CD4-positive, alpha-beta T cell treated with Interleukin-6 for 4 hours (primary cell): ENCODE measurements around the gene AUTS2.

ENCODE experiments used
- DNase-seq: peaks from one replicate; pipeline ENCODE4 v3.0.0-alpha.2; 2020; ENCODE audit warnings: mixed read lengths

AUTS2 gene

DNA sequence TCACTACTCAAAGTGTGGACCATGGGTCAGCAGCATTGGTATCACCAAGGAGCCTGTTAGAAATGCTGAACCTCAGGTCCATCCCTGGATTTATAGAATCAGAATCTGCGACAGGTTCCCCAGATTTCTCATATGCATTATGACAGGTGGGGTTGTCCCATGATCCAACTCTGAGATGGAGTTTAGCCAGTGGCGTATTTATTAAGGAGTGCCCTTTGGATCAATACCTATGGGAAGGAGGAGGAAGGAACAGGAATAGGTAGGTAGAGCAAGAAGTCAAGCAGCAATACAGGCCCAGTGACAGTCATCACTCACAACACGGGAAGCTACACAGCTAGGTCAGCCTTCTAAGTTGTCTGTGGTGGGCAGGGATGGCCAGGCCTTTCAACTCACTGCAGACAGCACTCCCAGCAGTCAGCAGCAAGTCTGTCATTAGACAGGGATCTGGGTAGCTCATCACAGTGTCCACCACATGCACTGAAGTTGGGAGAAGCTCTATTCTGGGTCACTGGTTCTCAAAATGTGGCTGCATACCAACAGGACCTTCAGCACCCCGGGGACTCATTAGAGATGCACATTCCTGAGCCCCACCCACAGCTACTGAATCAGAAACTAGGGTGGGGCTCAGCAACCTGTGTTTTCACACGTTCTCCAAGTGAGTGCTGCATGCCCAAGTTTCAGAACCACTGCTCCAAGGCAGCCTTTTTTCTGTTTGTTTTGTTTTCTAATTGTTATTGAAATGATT, 1001.3 kb downstream of the AUTS2 start:
- no peak for DNase-seq

DNA sequence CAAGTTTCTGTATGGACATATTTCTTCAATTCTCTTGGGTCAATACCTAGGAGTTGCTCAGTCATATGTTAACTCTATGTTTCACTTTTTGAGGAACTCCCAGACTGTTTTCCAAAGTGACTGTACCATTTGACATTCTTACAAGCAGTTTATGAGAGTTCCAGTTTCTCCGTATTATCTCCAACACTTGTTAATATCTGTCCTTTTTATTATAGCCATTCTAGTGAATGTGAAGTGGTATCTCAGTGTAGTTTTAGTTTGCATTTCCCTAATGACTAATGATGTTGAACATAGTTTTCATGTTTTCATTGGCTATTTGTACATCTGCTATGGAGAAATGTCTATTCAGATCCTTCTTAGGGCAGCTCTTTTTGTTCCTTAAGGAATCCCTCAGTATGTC, 1002.7 kb downstream of the AUTS2 start:
- DNase-seq, result no peak

DNA sequence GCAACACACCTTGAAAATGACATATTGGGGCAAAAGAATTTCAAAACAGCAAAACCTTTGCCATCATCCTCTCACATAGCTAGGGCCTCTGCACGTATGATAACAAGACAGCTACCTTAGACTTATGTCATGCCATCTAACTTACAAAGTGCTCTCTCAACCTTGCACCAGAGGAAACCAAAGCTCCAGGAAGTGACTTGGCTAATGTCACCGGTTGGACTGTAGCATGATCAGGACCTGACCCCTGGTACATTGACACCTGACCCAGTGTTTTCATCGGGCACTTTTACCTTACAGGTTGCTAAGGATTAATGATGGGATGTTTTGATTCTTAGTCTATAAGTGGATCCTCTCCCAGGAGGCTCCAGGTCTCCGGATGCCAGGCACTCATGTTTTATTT, 1003.8 kb downstream of the AUTS2 start:
- DNase-seq, result no peak

DNA sequence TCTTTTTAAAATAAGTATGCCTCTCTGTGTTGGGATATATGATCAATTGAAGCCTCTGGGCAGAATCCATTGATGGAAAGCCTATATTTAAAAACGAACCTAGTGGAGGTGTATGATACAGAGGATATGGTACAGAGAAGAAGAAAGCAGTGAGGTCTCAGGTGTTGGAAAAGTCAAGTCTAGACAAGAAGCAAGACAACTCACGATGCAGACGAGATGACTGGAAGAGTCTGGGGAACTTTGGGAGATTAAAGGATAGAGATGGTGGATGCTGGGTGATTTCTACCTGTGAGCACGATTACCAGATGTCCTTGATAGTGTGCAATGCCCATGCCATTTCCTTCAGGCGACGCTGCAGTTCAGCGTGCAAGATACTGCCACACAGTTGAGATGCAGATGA, 1009.0 kb downstream of the AUTS2 start:
- no peak for DNase-seq

DNA sequence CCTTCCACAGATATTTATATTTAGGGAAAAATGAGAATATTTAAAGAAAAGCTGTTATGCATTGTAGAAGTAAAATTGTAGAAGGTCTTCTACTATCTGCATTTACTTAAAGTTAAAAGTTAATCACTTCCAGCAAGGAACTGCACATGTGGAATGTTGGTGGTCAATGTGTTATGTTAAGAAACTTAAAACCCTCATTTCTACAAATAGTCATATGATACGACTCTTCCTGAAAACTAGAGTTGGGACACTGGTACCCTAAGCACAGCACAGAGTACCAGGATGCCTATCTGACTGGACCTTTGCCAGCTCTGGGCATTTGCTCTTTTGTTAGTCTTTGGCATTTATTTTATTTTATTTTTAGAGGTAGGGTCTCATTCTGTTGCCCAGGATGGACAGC, 1009.5 kb downstream of the AUTS2 start:
- no peak for DNase-seq

DNA sequence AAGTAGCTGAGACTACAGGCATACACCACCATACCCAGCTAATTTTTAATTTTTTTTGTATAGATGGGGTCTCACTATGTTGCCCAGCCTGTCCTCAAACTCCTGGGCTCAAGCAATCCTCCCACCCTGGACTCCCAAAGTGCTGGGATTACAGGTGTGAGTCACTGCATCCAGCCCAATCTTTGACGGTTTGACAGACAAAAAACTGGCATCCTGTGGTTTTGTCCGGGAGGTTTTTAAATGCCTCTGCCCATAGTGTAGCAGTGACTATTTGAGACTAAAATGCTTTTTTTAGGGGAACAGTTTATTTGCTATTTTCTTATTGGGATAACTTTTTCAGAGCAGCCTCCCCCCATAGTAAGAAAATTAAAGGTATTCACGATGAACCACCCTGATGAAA, 1010.0 kb downstream of the AUTS2 start:
- DNase-seq, result no peak

DNA sequence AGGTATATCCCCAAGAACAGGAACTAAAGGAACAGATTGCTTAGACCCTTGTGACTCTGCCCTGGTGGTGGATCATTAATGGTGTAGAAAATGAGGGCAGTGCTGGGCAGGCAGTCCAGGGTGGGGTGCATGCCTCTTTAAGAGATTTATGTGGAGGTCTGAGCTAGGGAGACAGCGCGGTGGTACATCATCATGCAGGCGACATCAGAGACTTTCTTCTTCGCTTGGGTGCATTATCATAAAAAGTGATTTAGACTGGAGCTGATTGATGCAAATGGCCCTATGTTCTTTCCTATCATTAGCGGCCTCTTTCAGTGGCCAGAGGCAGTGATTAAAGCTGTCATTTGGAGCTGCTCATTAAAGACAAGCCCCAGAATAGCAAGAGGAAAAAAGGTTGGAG, 1014.5 kb downstream of the AUTS2 start:
- DNase-seq, result no peak

DNA sequence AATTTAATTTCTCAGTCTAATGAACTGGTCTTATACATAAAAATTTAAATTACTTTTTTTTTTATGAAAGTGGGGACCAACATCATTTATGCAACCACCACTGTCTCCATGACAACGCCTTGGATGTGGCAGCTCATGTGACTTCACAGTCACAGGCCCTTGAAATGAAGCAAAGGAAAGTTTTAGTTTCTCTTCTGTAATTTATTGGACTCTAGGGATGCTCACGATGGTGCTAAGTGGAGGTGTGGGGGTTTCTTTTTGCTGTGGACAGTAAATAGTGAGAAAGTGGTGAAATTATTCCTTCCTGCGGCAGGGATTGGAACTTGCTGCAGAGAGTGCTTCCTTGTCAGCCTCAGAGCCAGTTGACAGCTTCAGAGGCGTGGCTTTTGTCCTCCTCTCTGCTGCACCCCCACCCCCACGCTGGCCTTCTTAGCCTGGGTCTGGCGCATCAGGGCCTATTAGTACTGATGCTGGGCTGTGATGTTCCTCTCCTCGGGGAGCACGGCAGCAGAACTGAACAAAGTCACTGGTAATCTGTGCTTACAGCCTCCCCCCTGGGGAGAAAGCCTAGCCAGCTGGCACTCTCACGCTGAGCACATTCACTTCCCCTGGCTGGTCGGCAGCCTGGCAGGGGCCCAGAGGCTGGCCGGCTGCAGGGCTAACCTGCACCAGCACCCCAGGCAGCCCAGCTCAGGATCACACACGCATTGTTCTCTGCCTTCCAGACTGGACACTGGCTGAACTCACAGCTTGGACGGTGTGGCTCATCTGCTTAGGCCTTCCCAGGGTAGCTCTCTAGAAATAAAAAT, 1016.2 kb downstream of the AUTS2 start:
- DNase-seq, result no peak

DNA sequence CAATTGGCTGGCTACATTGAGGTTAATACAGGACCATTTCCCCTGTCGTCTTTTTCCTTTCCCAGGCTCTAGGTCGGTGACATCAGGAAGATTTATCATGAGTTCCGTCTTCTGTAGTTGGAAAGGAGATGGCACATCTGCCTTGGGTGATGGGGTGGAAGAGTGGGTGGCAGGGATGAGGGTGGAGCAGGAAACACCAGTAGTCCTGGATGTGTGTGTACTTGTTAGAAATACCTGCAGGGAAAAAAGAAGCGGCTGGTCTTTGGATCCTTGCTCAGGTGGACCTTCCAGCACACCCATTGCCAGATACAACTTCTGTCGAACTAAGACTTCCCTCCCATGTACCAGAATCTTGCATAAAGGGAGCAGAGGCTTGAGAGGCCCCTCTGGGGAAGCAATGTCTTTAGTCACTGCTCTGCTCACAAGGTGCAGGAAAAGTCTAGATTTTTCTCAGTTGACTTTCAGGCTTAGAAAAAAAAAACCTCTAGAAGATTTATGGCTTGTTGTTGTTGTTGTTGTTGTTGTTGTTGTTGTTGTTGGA, 1016.9 kb downstream of the AUTS2 start:
- DNase-seq, result no peak

DNA sequence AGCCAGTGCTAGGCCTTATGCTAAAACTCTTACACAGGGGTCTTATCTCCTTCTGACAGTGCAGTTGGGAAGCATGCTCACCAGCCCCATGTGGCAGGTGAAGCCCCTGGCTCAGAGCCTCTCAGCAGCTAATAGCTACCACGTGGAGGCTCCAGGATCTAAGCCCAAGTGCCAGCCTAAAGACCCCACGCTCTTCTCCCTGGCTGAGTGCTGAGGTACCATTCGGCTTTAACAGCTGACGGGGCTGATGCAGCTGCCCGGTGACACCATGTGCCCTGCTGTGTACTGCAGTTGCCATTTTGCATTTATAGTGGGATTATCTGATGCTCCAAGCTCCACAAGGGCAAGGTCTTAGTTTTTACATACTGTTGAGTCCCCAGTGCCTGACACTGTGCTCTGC, 1017.9 kb downstream of the AUTS2 start:
- no peak for DNase-seq

DNA sequence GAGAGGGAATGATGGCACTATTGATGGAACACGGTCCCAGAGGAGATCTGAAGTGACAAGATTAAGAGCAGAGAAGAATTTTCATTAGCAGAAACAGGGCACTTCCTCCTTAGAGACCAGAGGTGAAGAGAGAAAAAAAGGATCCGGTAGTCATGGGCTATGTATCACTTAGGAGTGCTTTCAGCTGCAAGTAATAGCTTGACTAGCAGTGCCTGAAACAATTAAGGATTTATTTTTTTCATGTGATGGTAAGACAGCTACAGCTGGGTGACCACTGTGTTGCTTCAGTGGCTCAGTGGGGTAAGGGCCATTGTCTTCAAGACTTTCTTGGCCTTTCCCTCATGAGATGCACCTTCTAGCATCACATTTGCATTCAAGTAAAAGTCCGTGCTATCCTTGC, 1018.5 kb downstream of the AUTS2 start:
- no peak for DNase-seq

DNA sequence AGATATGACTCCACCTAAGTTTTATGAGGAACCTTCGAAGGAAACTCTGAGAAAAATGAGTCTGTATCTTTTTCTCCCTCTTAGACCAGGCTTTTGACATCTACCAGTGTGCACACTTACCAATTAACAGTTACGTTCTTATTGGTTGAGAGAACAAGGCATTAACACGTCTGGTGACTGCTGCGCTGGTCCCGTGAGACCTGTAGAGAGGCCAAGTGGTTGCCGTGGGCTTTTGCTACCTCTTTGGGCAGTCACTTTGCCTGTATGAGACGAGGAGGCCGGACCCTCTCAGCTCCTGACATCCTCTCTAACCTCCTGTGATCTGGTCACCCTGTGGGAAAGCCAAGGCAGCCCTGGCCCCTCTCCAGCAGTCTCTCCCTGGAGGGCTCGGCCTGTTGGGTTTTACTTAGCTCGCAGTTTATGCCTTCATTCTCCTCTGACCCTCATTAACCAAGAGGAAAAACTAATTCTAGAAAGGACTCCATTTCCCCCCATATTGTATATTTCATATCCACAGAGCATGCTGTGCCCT, 1019.8 kb downstream of the AUTS2 start:
- no peak for DNase-seq

DNA sequence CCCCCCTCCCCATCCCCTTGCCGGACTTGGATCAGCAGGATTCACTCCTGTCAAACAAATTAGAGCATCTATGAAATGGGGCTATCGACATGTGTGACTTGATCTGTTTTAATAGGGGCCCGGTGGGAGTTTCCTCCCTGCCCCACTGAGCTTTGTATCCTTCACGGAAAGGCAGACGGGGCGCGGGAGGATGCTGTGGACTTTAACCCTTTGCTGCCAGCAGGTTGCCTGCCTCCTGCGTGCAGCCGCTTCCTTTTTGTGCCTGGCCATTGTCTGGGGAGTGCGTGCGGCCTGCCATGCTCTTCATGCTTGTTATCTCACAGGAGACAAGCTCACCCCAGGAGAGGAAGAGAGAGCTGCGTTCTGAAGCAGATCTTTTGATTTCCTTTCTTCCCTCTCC, 1020.9 kb downstream of the AUTS2 start:
- no peak for DNase-seq

DNA sequence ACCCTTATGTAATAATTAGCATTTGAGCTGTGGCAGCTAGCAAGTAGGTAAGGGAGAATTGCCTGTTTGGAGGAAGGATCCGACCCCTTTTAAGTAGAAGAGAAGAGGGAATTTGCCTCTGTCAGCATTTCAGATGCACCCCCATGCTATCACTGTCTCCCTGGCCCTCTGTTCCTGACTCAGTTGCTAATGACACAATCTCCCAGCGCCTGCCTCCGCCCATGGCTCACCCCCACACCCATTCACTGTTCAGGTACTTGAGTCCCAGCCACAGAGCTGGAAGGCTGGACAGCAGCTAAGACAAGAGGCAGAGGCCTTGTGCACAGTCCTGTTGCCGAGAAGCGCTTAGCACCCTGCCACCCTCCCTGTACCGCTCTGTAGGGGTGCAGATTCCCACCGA, 1021.4 kb downstream of the AUTS2 start:
- no peak for DNase-seq

DNA sequence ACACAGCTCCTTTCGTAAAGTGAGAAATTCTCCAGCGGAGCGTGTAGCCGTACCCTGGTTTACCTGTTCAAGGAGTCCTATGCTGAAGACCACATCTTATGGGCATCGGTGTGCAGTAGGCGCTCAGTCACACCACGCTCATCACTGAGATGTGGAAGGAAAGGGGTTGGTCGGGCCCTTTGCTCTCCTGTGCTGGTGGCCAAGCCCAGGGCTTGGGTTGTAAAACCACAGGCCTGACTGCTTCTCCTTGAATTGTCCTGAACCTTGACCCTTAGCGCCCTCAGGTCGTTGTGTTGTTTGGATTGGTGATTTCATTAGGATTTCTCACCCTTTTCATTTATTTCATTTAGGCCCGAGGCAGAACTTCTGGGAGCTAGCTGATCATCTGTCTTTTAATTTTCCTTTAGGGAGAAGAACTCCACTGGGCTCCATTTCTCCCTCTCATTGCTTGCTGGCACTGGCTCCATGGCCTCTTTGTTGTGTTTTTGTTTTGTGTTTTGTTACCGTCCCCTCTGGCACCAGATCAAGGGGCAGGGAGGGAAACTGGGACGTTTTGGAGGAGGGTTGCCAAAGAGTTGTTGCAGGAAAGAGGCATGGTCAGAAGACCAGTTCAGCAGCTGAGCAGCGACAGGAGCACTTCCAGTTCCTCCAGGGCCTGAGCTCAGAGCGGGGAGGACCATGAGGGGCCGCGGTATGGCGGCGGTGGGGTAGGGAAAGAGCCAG, 1022.2 kb downstream of the AUTS2 start:
- no peak for DNase-seq

DNA sequence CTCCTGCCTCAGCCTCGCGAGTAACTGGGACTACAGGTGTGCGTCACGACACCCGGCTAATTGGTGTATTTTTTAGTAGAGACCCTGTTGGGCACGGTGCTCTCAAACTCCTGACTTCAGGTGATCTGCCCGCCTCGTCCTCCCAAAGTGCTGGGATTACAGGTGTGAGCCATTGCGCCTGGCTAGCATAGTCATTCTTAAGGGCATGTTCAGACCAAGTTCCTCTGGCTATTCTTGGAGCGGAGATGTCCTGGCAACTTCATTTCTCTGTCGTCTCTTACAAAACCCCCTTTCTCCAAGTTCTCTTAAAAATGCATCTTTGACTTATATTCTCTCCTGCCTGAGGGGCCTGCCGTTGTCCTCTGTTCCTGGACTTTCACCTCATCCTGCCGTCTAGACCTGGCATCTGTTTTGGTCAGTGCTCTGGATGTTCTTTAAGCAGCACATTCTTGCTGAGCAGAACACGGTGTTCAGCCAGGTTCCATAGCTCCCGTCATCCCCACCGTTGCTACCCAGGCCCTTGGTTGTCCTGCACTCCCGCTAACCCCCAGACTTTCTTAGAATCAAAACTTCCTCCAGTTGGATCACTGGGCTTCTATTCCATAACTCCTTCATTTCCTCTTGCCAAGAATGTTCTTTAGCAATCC, 1023.8 kb downstream of the AUTS2 start:
- no peak for DNase-seq

DNA sequence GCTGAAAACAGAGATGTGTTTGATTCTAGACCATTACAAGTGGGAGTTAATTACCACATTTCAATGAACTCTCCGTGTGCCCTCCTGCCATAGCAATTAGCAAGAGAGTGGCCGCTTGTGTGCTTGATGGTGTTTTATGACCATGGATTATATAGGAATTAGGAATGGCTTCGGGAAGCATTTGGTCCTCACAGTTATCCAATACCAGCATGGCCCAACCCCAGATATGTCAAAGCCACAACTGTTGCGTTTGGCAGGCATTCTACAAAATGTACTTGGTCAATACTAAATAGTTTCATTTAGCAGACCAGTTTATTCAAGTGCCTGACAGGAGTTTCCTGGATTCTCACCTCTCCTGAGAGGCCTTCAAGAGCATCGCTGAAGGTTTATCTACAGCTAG, 1024.7 kb downstream of the AUTS2 start:
- no peak for DNase-seq

DNA sequence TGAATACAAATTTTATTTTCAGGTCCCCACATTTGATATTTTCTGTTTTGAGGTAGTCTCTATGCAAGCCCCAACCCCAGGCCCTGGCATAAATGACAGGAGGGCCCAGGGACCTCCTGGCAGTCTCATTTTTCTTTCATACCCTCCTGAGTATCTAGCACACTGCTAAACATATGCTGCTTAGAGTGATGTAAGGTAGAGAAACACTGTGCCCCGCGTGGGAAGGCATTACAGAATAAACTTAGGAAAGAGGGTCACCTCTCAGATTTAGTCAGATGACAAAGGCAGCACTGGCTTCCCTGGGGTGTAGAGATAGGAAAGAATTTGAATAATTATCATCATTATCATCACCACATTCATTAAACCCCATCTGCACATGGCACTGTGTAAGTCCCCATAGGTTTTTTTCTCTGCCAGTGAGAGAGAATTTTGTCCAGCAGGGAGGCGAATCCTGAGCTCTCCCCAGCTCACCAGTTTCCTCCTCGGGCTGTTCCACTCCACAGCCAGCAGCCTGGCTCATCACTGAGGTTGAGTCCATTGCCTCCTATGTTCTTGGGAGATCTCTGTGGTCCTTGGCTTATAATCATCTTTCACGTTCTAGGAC, 1026.3 kb downstream of the AUTS2 start:
- DNase-seq, result no peak

DNA sequence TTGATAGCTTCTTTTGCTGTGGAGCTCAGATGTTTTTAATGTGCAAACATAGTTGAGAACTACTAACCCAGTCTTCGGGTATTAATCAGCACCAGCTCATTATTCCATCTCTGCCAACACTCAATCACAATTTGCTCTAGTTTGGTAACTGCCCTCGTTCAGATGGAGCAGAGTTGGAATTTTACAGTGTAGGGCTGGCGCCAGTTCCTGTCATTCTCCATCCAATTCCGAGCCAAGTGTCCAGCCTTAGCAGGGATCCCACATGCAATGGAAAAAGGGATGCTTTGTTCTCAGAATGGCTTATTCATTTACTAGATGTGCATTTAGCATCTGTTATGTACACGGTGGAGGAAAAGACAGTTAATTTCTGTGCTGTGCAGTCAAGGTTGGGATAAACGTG, 1029.2 kb downstream of the AUTS2 start:
- no peak for DNase-seq

DNA sequence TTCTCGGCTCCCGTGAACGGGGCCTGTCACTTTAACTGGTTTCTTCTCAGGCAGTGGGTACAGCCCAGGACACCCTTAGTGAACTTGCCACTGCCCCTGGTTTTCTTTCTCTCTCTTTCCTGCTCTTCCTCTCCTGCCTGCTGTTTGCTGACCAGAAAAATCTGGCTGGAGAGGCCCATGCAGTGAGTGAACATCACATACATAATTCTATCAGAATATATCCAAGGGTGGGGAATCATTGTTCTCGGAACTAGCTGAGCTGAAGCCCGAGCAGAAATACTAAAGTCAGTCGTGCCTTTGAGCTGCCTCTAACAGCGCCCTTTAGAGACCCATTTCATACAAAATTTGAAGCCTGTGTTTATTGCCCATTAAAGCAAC, 1032.2 kb downstream of the AUTS2 start:
- no peak for DNase-seq

DNA sequence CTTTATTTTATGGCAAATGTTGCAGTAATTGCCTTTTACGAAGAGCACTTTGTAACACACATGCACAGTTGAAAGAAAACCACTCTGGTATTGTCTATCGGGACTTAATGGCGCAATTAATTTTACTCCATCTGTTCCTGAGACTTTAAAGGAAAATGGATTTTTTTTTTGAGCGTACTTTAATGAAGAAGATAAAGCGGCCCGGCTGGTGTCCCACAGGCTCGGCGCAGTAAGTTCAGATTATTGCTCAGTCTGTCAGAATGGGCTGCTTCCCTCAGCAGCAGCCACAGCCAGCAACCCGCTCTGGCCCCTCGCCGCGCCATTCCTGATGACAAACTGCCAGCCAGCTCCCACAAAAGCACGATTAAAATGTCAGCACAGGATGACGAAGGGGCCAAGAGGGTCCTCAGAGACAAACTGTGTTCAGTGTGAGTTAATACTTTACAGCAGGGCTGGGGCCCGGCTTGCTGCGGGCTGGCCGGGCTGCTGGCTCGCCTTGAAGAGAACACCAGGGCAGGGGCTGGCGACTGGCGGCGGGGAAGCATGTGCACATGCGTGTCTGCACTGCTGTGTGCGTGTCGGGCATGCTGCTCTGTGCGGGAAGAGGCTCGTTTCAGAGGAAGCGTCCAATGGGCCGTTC, 1032.7 kb downstream of the AUTS2 start:
- DNase-seq, result no peak

DNA sequence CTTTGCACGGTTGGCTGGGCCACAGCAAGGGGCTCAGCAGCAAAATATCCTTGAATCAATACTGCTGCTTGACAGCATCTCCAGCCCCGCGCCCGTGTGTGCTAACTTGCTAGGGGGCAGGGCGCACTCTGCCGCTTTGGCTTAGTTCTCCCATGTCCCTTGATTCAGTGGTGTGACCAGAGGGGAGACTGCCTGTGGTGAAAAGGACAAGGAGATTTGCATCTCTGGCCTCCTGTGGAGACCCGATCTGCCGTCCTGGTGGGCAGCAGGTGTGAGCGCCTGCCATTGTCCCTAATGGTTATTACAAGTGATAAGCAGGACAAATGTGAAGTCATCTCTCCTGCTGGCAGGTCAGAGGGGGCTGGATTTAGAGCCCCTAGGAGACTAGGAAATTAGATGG, 1033.4 kb downstream of the AUTS2 start:
- no peak for DNase-seq
